H54 (cell line): ENCODE data around the gene PCDH12.

ENCODE experiments used
- DNase-seq: peaks from one replicate; pipeline ENCODE4 v3.0.0; 2011; ENCODE audit warnings: low spot score, mixed read lengths; ENCODE audit not compliant: insufficient read length
- FAIRE-seq: peaks from 3 replicates; lab custom pipeline; 2011; peaks lifted over from hg19 to GRCh38; lab: Jason Lieb, UNC
- POLR2A ChIP-seq: IDR thresholded peaks from 2 replicates; pipeline ENCODE4 v1.6.1; 2011; ENCODE audit warnings: low read depth, mild to moderate bottlenecking, low read length

Gene PCDH12

GRCh38 chr5:141958546-141959172 is 657 bp upstream of the PCDH12 start:
- no peak for FAIRE-seq
- DNase-seq = no peak
- no peak for TF ChIP-seq POLR2A

GRCh38 chr5:141957367-141957996 is 520 bp downstream of the PCDH12 start:
- no peak for TF ChIP-seq POLR2A
- no peak for FAIRE-seq
- no peak for DNase-seq

GRCh38 chr5:141954194-141954593 is 3.8 kb downstream of the PCDH12 start:
- TF ChIP-seq POLR2A = no peak

DNA sequence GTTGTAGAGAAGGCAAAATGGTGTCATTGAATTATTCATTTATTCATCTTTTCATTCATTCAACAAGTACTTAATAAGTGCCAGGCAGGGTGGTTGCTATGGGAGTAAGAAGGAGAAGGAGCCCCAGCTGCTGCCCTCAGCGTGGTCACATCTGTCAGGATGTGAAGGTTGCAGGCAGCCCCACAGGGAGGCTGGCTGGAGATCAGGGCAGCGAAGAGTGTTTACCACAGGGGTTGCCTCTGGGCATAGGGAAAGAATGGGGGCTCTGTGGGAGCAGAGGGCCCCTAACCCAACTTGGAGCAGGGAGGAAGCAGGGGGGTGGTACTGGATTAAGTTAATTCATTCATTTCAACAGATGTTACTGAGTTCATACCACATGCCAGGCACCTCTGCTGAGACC is 6.0 kb downstream of the PCDH12 start:
- no peak for DNase-seq
- FAIRE-seq = no peak
- TF ChIP-seq POLR2A = no peak

More at GRCh38 chr5:141954194-141954593, 3.8 kb downstream of the PCDH12 start:
- FAIRE-seq = no peak
- no peak for DNase-seq

GRCh38 chr5:141951332-141951781 is 6.6 kb downstream of the PCDH12 start:
- FAIRE-seq = no peak
- DNase-seq = no peak
- TF ChIP-seq POLR2A = no peak

DNA sequence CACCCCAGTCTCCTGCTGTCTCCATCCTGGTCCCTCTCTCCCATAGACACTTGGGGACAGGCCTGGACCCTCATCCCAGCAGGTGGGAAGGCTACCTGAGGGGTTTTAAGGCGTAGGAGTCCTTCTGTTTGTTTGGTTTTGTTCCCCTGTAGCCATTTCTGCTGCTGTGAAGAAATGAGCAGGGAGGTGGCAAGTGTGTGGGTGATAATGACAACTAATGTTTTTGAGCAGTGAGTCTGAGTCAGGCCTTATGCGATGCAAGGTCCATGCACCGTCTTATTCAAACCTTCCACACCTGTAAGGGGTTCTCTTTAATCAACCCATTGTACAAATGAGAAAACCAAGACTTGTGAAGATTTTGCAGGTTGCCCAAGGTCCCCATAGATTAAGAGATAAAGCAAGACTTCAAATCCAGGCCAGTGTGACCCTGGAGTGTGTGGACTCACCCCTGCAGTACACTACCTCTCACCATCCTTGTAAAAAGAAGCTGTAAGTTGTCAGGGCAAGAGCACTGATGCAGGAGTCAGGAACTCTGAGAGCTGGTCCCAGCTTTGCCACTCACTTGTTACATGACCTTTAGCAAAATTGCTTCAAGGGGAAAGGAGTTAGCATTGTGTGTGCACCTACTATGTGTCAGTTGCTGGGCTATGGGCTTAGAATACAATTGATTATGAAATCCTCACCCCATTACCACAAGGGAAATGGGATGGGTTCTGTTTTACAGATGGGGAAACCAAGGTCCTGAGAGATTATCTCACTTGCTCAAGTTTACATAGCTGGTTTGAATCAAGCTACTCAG is 7.6 kb downstream of the PCDH12 start:
- no peak for DNase-seq
- no peak for FAIRE-seq
- TF ChIP-seq POLR2A = no peak

- FAIRE-seq (no peak), DNase-seq (no peak)
- no peak for TF ChIP-seq POLR2A
These were observed 8.5 kb downstream of the PCDH12 start for GRCh38 chr5:141949511-141949910.

GRCh38 chr5:141948812-141949211 is 9.2 kb downstream of the PCDH12 start:
- DNase-seq (no peak), FAIRE-seq (no peak)
- TF ChIP-seq POLR2A = no peak

GRCh38 chr5:141947316-141947715 is 10.7 kb downstream of the PCDH12 start:
- FAIRE-seq (no peak), DNase-seq (no peak)
- no peak for TF ChIP-seq POLR2A

GRCh38 chr5:141945511-141946051 is 12.4 kb downstream of the PCDH12 start:
- no peak for FAIRE-seq
- no peak for TF ChIP-seq POLR2A
- no peak for DNase-seq

DNA sequence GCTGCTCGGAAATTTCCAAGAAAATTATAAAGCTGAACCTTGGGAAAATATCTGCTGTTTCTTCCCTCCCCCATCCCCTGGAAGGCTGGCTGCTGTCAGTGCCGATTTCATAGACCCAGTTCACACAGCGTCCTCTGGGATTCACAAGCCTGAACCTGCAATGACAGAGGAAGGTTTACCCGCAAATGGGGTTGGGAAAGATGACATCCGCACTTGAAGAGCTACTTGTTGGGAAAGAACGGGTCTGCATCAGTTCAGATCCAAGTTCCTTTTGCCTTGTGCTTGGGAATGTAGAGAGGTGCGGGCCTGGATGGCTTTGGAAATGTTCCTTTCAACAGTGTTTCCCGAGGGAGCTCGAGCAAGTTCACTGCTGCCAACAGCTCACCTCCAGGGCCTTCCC is 13.9 kb downstream of the PCDH12 start:
- DNase-seq = no peak
- TF ChIP-seq POLR2A = no peak
- no peak for FAIRE-seq

DNA sequence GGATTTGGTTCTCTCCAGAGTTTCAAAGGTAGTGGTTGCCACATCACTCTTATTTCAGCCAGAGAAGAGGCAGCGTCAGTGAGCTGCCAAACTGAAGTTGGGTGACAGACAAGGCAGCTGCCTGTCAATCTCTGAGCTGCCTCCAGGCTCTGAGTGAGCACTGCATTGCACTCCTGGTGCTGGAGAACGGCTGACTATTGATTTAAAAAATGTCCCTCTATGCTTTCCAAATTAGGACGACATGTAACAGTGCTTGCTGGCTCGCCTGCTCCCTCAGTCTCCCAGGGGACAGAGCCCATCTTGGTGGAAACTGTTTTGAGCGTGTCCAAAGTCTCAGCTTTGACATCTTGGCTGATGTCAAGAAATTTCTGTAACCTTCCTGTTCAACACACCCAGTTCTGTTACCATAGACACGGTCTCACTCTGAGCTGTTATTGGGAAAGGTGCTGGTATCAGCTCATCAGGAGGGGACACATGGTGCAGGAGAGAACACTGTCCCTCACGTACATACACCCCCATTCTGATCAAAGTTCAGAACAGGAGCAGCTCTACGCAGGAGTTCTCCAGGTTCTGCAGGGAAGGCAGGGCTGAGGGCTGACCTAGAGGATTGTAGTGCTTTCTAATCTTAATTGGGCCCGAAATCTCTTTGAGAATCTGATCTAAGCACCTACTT is 15.7 kb downstream of the PCDH12 start:
- TF ChIP-seq POLR2A = no peak
- FAIRE-seq (no peak), DNase-seq (no peak)

- FAIRE-seq = no peak
- TF ChIP-seq POLR2A = no peak
These were observed 16.2 kb downstream of the PCDH12 start for GRCh38 chr5:141941779-141942178.

More at GRCh38 chr5:141941779-141942178, 16.2 kb downstream of the PCDH12 start:
- DNase-seq = no peak
